Right atrium auricular region (tissue), 2 donors: Measurements from ENCODE around the gene PSTPIP1. TPM values are rescaled to one million over a fixed set of nuclear protein-coding genes. Genes with fewer than 3 reads are reported as not detected.

ENCODE experiments used
- DNase-seq: peaks from one replicate; pipeline ENCODE4 v3.0.0-alpha.2; 2019; ENCODE audit warnings: low spot score
- H3K27ac ChIP-seq, 2 donors: fragments of 200-600 bp; sonication (generic); 1 replicate in 1 of 2; 2 replicates in 1 of 2; pipeline ENCODE4 v1.5.1; 2016 to 2019
- H3K27me3 ChIP-seq, 2 donors: fragments of 200-600 bp; sonication (generic); one replicate each; pipeline versions ENCODE4 v1.5.1 to v1.6.0; 2017 to 2019
- H3K36me3 ChIP-seq: fragments of 200-600 bp; sonication (generic); one replicate; pipeline ENCODE4 v1.5.1; 2016
- H3K4me1 ChIP-seq, 2 donors: fragments of 200-600 bp; sonication (generic); one replicate each; pipeline versions ENCODE4 v1.5.1 to v1.6.0; 2017 to 2019
- H3K4me3 ChIP-seq, 2 donors: fragments of 200-600 bp; sonication (generic); 1 replicate in 1 of 2; 2 replicates in 1 of 2; pipeline ENCODE4 v1.5.1; 2017 to 2019; ENCODE audit warnings: mild to moderate bottlenecking in 1 of 2, moderate library complexity in 1 of 2
- H3K9me3 ChIP-seq, 2 donors: fragments of 200-600 bp; sonication (generic); one replicate each; pipeline ENCODE4 v1.5.1; 2019
- total RNA-seq, 2 donors: library from RNA; depleted of rRNA; stranded (reverse); fragments of >200 nt; gene quantifications; one replicate each; pipeline ENCODE4 v1.1.0, GENCODE V29; 2016
- TF ChIP-seq, protein P1 (sequence below), 2 donors: fragments of 200-600 bp; sonication (generic); IDR thresholded peaks; one replicate each; pipeline ENCODE4 v1.5.1; 2019; ENCODE audit warnings: antibody characterized with exemption in 2 of 2

PSTPIP1 gene
- total RNA-seq, 2 donors from 2014 or later, result 1.9 to 2.3 TPM

DNA sequence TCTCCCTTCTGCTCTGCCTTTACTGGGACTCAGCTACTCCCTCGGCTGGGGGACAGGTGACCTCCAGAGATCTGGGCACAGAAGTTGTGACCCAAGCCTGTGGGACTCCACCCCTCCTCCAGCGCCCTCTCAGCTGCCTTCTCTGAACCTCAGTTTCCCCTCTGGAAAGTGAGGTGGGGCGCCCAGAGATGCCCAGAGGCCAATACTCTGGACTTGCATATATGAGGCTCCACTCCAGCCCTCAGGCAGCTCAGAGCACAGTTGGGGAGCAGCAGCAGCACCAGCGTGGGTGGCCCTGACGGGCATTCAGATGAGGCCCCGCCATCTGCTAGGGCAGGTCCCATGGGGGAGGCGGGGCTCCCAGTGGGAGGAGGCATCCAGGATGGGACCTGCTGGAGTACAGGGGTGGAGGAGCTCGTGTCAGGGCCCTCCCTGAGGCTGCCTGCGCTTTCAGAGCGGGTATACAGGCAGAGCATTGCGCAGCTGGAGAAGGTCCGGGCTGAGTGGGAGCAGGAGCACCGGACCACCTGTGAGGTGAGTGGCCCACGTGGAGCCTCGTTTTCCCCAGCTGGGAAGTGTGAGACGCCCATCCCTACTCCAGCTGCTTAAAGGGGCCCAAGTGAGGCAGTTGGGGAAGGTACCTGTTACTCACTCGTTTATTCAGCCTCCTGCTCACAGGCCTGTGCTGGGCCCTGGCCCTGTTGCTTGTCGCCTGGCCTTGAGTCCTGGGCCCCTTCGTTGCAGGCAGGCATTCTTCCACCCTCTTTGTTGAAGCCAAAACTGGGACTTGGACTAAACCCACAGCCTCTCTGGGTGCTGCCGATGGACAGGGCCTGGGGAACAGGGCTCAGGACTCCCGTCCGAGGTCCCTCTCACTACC, 35.4 kb downstream of the PSTPIP1 start:
- no peak overlapping the region for H3K27ac ChIP-seq
- H3K36me3 ChIP-seq, result no peaks in the 10 kb centered on the region
- H3K27me3 ChIP-seq, result no peaks in the 10 kb centered on the region
- no peak for DNase-seq
- TF ChIP-seq, protein P1, sequence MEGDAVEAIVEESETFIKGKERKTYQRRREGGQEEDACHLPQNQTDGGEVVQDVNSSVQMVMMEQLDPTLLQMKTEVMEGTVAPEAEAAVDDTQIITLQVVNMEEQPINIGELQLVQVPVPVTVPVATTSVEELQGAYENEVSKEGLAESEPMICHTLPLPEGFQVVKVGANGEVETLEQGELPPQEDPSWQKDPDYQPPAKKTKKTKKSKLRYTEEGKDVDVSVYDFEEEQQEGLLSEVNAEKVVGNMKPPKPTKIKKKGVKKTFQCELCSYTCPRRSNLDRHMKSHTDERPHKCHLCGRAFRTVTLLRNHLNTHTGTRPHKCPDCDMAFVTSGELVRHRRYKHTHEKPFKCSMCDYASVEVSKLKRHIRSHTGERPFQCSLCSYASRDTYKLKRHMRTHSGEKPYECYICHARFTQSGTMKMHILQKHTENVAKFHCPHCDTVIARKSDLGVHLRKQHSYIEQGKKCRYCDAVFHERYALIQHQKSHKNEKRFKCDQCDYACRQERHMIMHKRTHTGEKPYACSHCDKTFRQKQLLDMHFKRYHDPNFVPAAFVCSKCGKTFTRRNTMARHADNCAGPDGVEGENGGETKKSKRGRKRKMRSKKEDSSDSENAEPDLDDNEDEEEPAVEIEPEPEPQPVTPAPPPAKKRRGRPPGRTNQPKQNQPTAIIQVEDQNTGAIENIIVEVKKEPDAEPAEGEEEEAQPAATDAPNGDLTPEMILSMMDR (IDR thresholded peaks at IDR 0.05), result no peak
- H3K4me1 ChIP-seq, result peaks cover 0 to 20% of the 10 kb centered on the region in 2 donors
- H3K4me3 ChIP-seq, result no peak overlapping the region
- no peaks in the 10 kb centered on the region for H3K9me3 ChIP-seq

DNA sequence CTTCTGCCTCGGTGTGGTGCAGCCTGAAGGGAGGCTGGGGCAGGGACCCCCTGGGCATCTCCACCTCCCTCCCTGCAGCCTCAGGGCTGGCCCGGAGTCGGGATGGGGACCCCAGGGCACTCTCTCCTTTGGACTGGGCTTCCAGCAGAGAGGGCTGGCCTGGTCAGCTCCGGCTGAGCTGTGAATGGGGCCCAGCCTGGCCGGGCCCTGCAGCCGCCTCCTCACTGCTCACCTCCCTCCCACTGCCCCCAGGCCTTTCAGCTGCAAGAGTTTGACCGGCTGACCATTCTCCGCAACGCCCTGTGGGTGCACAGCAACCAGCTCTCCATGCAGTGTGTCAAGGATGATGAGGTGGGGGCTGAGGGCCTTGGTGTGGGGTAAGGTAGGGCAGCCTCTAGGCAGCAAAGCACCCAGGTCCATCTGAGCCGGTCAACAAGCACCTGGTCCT, 36.0 kb downstream of the PSTPIP1 start:
- Histone ChIP-seq H3K4me1 (peaks cover 0 to 20% of the 10 kb centered on the region in 2 donors), H3K9me3 (no peaks in the 10 kb centered on the region), H3K4me3 (no peak overlapping the region), H3K27ac (no peak overlapping the region), H3K36me3 (no peaks in the 10 kb centered on the region), H3K27me3 (no peaks in the 10 kb centered on the region)
- no peak for DNase-seq
- TF ChIP-seq, protein P1 (IDR thresholded peaks at IDR 0.05), result no peak

GRCh38 chr15:77031376-77032050, 36.6 kb downstream of the PSTPIP1 start:
- H3K27ac ChIP-seq, result no peak overlapping the region
- H3K9me3 ChIP-seq, result no peaks in the 10 kb centered on the region
- peaks cover 0 to 20% of the 10 kb centered on the region in 2 donors for H3K4me1 ChIP-seq
- TF ChIP-seq, protein P1 (IDR thresholded peaks at IDR 0.05), result no peak
- DNase-seq, result no peak
- no peak overlapping the region for H3K4me3 ChIP-seq
- no peaks in the 10 kb centered on the region for H3K36me3 ChIP-seq
- no peaks in the 10 kb centered on the region for H3K27me3 ChIP-seq

GRCh38 chr15:77032052-77032646, 37.2 kb downstream of the PSTPIP1 start:
- Histone ChIP-seq H3K4me1 (peaks cover 0 to 20% of the 10 kb centered on the region in 2 donors), H3K27ac (no peak overlapping the region), H3K4me3 (no peak overlapping the region), H3K36me3 (no peaks in the 10 kb centered on the region), H3K27me3 (no peaks in the 10 kb centered on the region), H3K9me3 (no peaks in the 10 kb centered on the region)
- DNase-seq, result no peak
- TF ChIP-seq, protein P1 (IDR thresholded peaks at IDR 0.05), result no peak

- Histone ChIP-seq H3K4me3 (no peak overlapping the region), H3K27me3 (no peaks in the 10 kb centered on the region), H3K36me3 (no peaks in the 10 kb centered on the region), H3K4me1 (peaks cover 0 to 18% of the 10 kb centered on the region in 2 donors), H3K9me3 (no peaks in the 10 kb centered on the region), H3K27ac (no peak overlapping the region)
- DNase-seq, result peak; percentile 36
- TF ChIP-seq, protein P1 (IDR thresholded peaks at IDR 0.05), result no peak
Observed at GRCh38 chr15:77032647-77033416, 37.9 kb downstream of the PSTPIP1 start.
